Ovary (tissue), 9 donors: ENCODE measurements around the gene CLCN1. TPM values are rescaled to one million over a fixed set of nuclear protein-coding genes. Genes with fewer than 3 reads are reported as not detected.

Experiments
- DNase-seq, 5 donors: peaks; one replicate each; pipeline ENCODE4 v3.0.0-alpha.2; 2019 to 2020
- H3K27ac ChIP-seq, 2 donors: fragments of 200-600 bp; one replicate each; pipeline versions ENCODE4 v1.5.1 to v1.8.0; 2019 to 2022
- H3K27me3 ChIP-seq: fragments of 200-600 bp; one replicate; pipeline ENCODE4 v1.8.0; 2022
- H3K36me3 ChIP-seq: fragments of 200-600 bp; sonication (generic); one replicate; pipeline ENCODE4 v1.5.1; 2019
- H3K4me1 ChIP-seq: one replicate; pipeline ENCODE4 v1.8.1; 2013; ENCODE audit warnings: mild to moderate bottlenecking, moderate library complexity; ENCODE audit not compliant: insufficient read depth
- H3K4me3 ChIP-seq: fragments of 200-600 bp; sonication (generic); one replicate; pipeline ENCODE4 v1.5.1; 2017
- H3K9me3 ChIP-seq, 2 donors: fragments of 200-600 bp in 1 of 2; sonication (generic) in 1 of 2; one replicate each; pipeline versions ENCODE4 v1.5.1 to v1.8.1; 2013 to 2019; ENCODE audit warnings: mild to moderate bottlenecking in 1 of 2, moderate library complexity in 1 of 2
- CTCF ChIP-seq, 3 donors: fragments of 450-650 bp in 2 of 3; fragments of 200-600 bp in 1 of 3; IDR thresholded peaks; one replicate each; pipeline versions ENCODE4 v1.5.1 to v1.8.0; 2016 to 2022; ENCODE audit warnings: antibody characterized with exemption in 3 of 3, mild to moderate bottlenecking in 1 of 3
- EP300 ChIP-seq: sonication (generic); formaldehyde crosslinking; IDR thresholded peaks from one replicate; pipeline ENCODE4 v1.6.1; 2017; ENCODE audit warnings: antibody characterized with exemption
- POLR2A ChIP-seq: fragments of 450-650 bp; IDR thresholded peaks from one replicate; pipeline ENCODE4 v1.6.1; 2017; ENCODE audit warnings: antibody characterized with exemption, mild to moderate bottlenecking, moderate library complexity
- WGBS, 3 donors: extraction: QIAGEN DNeasy Blood & Tissue Kit in 1 of 3; methylation state at CpG; one replicate each; pipeline versions ENCODE4 v1.1.5 to v1.1.7; 2013 to 2017; 5-methylcytosine and 5-hydroxymethylcytosine counted together
- intact Hi-C, 4 donors: fragments of 100-400 bp; cut with DNase I; formaldehyde crosslinking; loops; one replicate each; pipeline versions ENCODE4 v1.11.0 to v1.15.1; 2022 to 2023
- polyA plus RNA-seq, 2 donors: library from polyadenylated mRNA; stranded (reverse); fragments of 200-250 nt in 1 of 2; fragments of 350-450 nt in 1 of 2; fragmentation: Illumina TruSeq in 1 of 2; extraction: RNeasy Lipid Tissue Mini Kit (QIAGEN cat#74804) in 1 of 2; gene quantifications; one replicate each; pipeline ENCODE4 v1.2.3, GENCODE V29; 2013 to 2014
- total RNA-seq, 7 donors: library from RNA; depleted of rRNA in 2 of 7; stranded (reverse); fragments of >200 nt in 2 of 7; fragmentation: NEBNext Ultra II Directional in 3 of 7; extraction: Animal tissue kit (Norgen Biotek cat#: 25700) in 3 of 7; gene quantifications; one replicate each; pipeline versions ENCODE4 v1.1.0 to v1.2.4, GENCODE V29; 2016 to 2023
- donor health status: DM: no; HTN: no; CAD: no; lungs with moderate emphysema.
- donor health status: DM: no; HTN: no; CAD: no.
- donor health status: Bipolar disorder and iron deficiency.
- donor health status: DM: yes; HTN: yes; CAD: no.
- donor health status: DM: no; HTN: no; CAD: no.
- donor health status: DM: yes; HTN: yes; CAD: no.

Gene CLCN1
- total and polyA plus RNA-seq, 9 donors: 0.10 TPM; not detected in 8

GRCh38 chr7:143290293-143290692, 25.6 kb upstream of the CLCN1 start:
- no peak for DNase-seq
- Histone ChIP-seq H3K4me3 (no peak overlapping the region), H3K27me3 (no peaks in the 10 kb centered on the region), H3K27ac (no peak overlapping the region), H3K4me1 (peaks cover 2% of the 10 kb centered on the region), H3K9me3 (no peaks in the 10 kb centered on the region), H3K36me3 (no peaks in the 10 kb centered on the region)
- intact Hi-C loops: no loop called here
- TF ChIP-seq POLR2A: no peak
- TF ChIP-seq EP300: no peak
- TF ChIP-seq CTCF (IDR thresholded peaks at IDR 0.05): no peak
- 80 to 85% (median 82%) methylated on average over 4 of the region's 4 CpGs for WGBS, 3 donors

- DNase-seq: no peak
- Histone ChIP-seq H3K4me1 (peaks cover 2% of the 10 kb centered on the region), H3K27ac (no peak overlapping the region), H3K9me3 (no peaks in the 10 kb centered on the region), H3K4me3 (no peak overlapping the region), H3K36me3 (no peaks in the 10 kb centered on the region), H3K27me3 (no peaks in the 10 kb centered on the region)
- TF ChIP-seq POLR2A: no peak
- no peak for TF ChIP-seq CTCF (IDR thresholded peaks at IDR 0.05)
- no peak for TF ChIP-seq EP300
- intact Hi-C loops: no loop called here
- 95 to 99% (median 95%) methylated on average over 5 of the region's 5 CpGs for WGBS, 3 donors
These were observed 23.0 kb upstream of the CLCN1 start for GRCh38 chr7:143292876-143293275.

- Histone ChIP-seq H3K9me3 (no peaks in the 10 kb centered on the region), H3K4me1 (no peaks in the 10 kb centered on the region), H3K36me3 (no peaks in the 10 kb centered on the region), H3K27me3 (no peaks in the 10 kb centered on the region), H3K4me3 (no peak overlapping the region), H3K27ac (no peak overlapping the region)
- TF ChIP-seq POLR2A (no peak), EP300 (no peak), CTCF (IDR thresholded peaks at IDR 0.05) (no peak)
- intact Hi-C loops: no loop called here
- DNase-seq: no peak
These were observed 20.0 kb upstream of the CLCN1 start for GRCh38 chr7:143295870-143296269.

GRCh38 chr7:143296686-143297085, 19.2 kb upstream of the CLCN1 start:
- no peaks in the 10 kb centered on the region for H3K36me3 ChIP-seq
- intact Hi-C loops: no loop called here
- DNase-seq: no peak
- no peak overlapping the region for H3K27ac ChIP-seq
- H3K4me1 ChIP-seq: no peaks in the 10 kb centered on the region
- no peak overlapping the region for H3K4me3 ChIP-seq
- TF ChIP-seq EP300 (no peak), CTCF (IDR thresholded peaks at IDR 0.05) (no peak), POLR2A (no peak)
- no peaks in the 10 kb centered on the region for H3K27me3 ChIP-seq
- H3K9me3 ChIP-seq: no peaks in the 10 kb centered on the region
- 29 to 34% (median 31%) methylated on average over 2 of the region's 2 CpGs for WGBS, 3 donors

- WGBS, 3 donors: 82 to 86% (median 85%) methylated on average over 2 of the region's 2 CpGs
- intact Hi-C loops: no loop called here
- Histone ChIP-seq H3K4me1 (no peaks in the 10 kb centered on the region), H3K36me3 (no peaks in the 10 kb centered on the region), H3K4me3 (no peak overlapping the region), H3K9me3 (no peaks in the 10 kb centered on the region), H3K27ac (no peak overlapping the region), H3K27me3 (no peaks in the 10 kb centered on the region)
- DNase-seq: no peak
- no peak for TF ChIP-seq POLR2A
- no peak for TF ChIP-seq EP300
- TF ChIP-seq CTCF (IDR thresholded peaks at IDR 0.05): no peak
These were observed 16.6 kb upstream of the CLCN1 start for GRCh38 chr7:143299346-143299745.
